ENCODE data around the gene C1QTNF9.

The C1QTNF9 gene

GRCh38 chr13:24274452-24275021 lies 34.8 kb upstream of the C1QTNF9 start:
- TF ChIP-seq CTCF (IDR thresholded peaks at IDR 0.05; ENCODE audit: low read depth, low read length), result no peak
- in situ Hi-C loops (cut with HindIII; ENCODE audit: low sequenced_read_pairs), result no loop called here
- H3K4me3 ChIP-seq (ENCODE audit: low read depth, low read length), result no peak overlapping the region
- no peak for DNase-seq (ENCODE audit: low read depth, low spot score)

GRCh38 chr13:24275041-24275440 lies 34.3 kb upstream of the C1QTNF9 start:
- in situ Hi-C loops (cut with HindIII; ENCODE audit: low sequenced_read_pairs), result no loop called here
- DNase-seq (ENCODE audit: low read depth, low spot score), result no peak
- H3K4me3 ChIP-seq (ENCODE audit: low read depth, low read length), result no peak overlapping the region
- TF ChIP-seq CTCF (IDR thresholded peaks at IDR 0.05; ENCODE audit: low read depth, low read length), result no peak

- in situ Hi-C loops (cut with HindIII; ENCODE audit: low sequenced_read_pairs), result no loop called here
- no peak for TF ChIP-seq CTCF (IDR thresholded peaks at IDR 0.05; ENCODE audit: low read depth, low read length)
- DNase-seq (ENCODE audit: low read depth, low spot score), result no peak
- no peak overlapping the region for H3K4me3 ChIP-seq (ENCODE audit: low read depth, low read length)
Measured at GRCh38 chr13:24276306-24276705, 33.1 kb upstream of the C1QTNF9 start.

GRCh38 chr13:24276861-24277260 lies 32.5 kb upstream of the C1QTNF9 start:
- TF ChIP-seq CTCF (IDR thresholded peaks at IDR 0.05; ENCODE audit: low read depth, low read length), result no peak
- H3K4me3 ChIP-seq (ENCODE audit: low read depth, low read length), result no peak overlapping the region
- no peak for DNase-seq (ENCODE audit: low read depth, low spot score)
- in situ Hi-C loops (cut with HindIII; ENCODE audit: low sequenced_read_pairs), result no loop called here

- no peak for DNase-seq (ENCODE audit: low read depth, low spot score)
- H3K4me3 ChIP-seq (ENCODE audit: low read depth, low read length), result no peak overlapping the region
- in situ Hi-C loops (cut with HindIII; ENCODE audit: low sequenced_read_pairs), result no loop called here
- TF ChIP-seq CTCF (IDR thresholded peaks at IDR 0.05; ENCODE audit: low read depth, low read length), result no peak
Measured at GRCh38 chr13:24277761-24278160, 31.6 kb upstream of the C1QTNF9 start.

- in situ Hi-C loops (cut with HindIII; ENCODE audit: low sequenced_read_pairs), result no loop called here
- no peak for DNase-seq (ENCODE audit: low read depth, low spot score)
- H3K4me3 ChIP-seq (ENCODE audit: low read depth, low read length), result no peak overlapping the region
- no peak for TF ChIP-seq CTCF (IDR thresholded peaks at IDR 0.05; ENCODE audit: low read depth, low read length)
Measured at GRCh38 chr13:24279327-24280110, 29.9 kb upstream of the C1QTNF9 start.

All from astrocyte of the spinal cord (primary cell).